Activated CD8-positive, alpha-beta T cell treated with anti-CD3 and anti-CD28 coated beads, Interleukin-2, amount 10 ng/mL, durations not matched to agents 7 days and 5 days (primary cell): ENCODE measurements around the gene LFNG. TPM values are rescaled to one million over a fixed set of nuclear protein-coding genes. Genes with fewer than 3 reads are reported as not detected.

Source experiments
- ATAC-seq: fragments of 150-1000 bp; cut with Tn5 transposase; one replicate; pipeline ENCODE4 v1.10.0; 2021; ENCODE audit warnings: moderate library complexity
- CTCF ChIA-PET: fragments of 350-600 bp; sonication (Branson Sonifier 250); formaldehyde crosslinking; loops from one replicate; lab custom pipeline; 2021; ENCODE audit warnings: antibody characterized with exemption; lab: Charles Lee
- POLR2A ChIA-PET: fragments of 350-600 bp; sonication (Branson Sonifier 250); formaldehyde crosslinking; loops from one replicate; lab custom pipeline; 2021; ENCODE audit warnings: antibody characterized with exemption; lab: Charles Lee
- DNase-seq: peaks from one replicate; pipeline ENCODE4 v3.0.0-alpha.2; 2020
- H3K27ac Mint-ChIP-seq: one replicate; pipeline ENCODE4 v1.8.0; 2021; ENCODE audit warnings: mild to moderate bottlenecking, mixed read lengths
- H3K27me3 Mint-ChIP-seq: one replicate; pipeline ENCODE4 v1.8.0; 2021; ENCODE audit warnings: low read depth, mixed read lengths
- H3K36me3 Mint-ChIP-seq: one replicate; pipeline ENCODE4 v1.8.0; 2021; ENCODE audit warnings: low read depth, mixed read lengths
- H3K4me1 Mint-ChIP-seq: one replicate; pipeline ENCODE4 v1.8.0; 2021; ENCODE audit warnings: low read depth, mixed read lengths
- H3K4me3 Mint-ChIP-seq: one replicate; pipeline ENCODE4 v1.8.0; 2021; ENCODE audit warnings: mild to moderate bottlenecking, mixed read lengths
- H3K9me3 Mint-ChIP-seq: one replicate; pipeline ENCODE4 v1.8.0; 2022; ENCODE audit warnings: mixed read lengths; ENCODE audit not compliant: insufficient read depth
- total RNA-seq, 2 experiments: library from RNA; stranded (reverse); gene quantifications; one replicate each; pipeline ENCODE4 v1.2.3, GENCODE V29; 2021

LFNG gene
- total RNA-seq, 2 experiments from 2014 or later: 134 to 136 TPM

GRCh38 chr7:2487586-2488271, 31.8 kb upstream of the LFNG start:
- ChIA-PET CTCF (interaction anchor here (0.9 to 1.4 kb wide), 3 partner anchors 10 to 19 kb away, joined by 3 to 4 read pairs (median 4); no protein-coding TSS in a partner anchor), POLR2A (no interaction called here)
- Mint-ChIP-seq H3K27me3 (peaks cover 18% of the 10 kb centered on the region), H3K4me1 (no peaks in the 10 kb centered on the region), H3K9me3 (no peaks in the 10 kb centered on the region), H3K27ac (no peak overlapping the region), H3K36me3 (no peaks in the 10 kb centered on the region), H3K4me3 (no peak overlapping the region)
- no peak for DNase-seq
- ATAC-seq: no peak

GRCh38 chr7:2488272-2488645, 31.3 kb upstream of the LFNG start:
- no peak for ATAC-seq
- Mint-ChIP-seq H3K27me3 (peaks cover 15% of the 10 kb centered on the region), H3K9me3 (no peaks in the 10 kb centered on the region), H3K4me1 (no peaks in the 10 kb centered on the region), H3K27ac (peak overlapping the region; percentile 39), H3K36me3 (no peaks in the 10 kb centered on the region), H3K4me3 (no peak overlapping the region)
- DNase-seq: no peak
- CTCF ChIA-PET: interaction anchor here (0.9 to 1.4 kb wide), 3 partner anchors 10 to 19 kb away, joined by 3 to 4 read pairs (median 4); no protein-coding TSS in a partner anchor
- POLR2A ChIA-PET: no interaction called here

GRCh38 chr7:2488681-2489080, 30.9 kb upstream of the LFNG start:
- Mint-ChIP-seq H3K4me1 (no peaks in the 10 kb centered on the region), H3K36me3 (no peaks in the 10 kb centered on the region), H3K27ac (peak overlapping the region; percentile 39), H3K4me3 (no peak overlapping the region), H3K27me3 (peaks cover 15% of the 10 kb centered on the region), H3K9me3 (no peaks in the 10 kb centered on the region)
- ChIA-PET POLR2A (no interaction called here), CTCF (interaction anchor here (0.9 to 1.4 kb wide), 3 partner anchors 11 to 20 kb away, joined by 3 to 4 read pairs (median 4); no protein-coding TSS in a partner anchor)
- ATAC-seq: no peak
- DNase-seq: no peak

- Mint-ChIP-seq H3K4me1 (no peaks in the 10 kb centered on the region), H3K27ac (no peak overlapping the region), H3K36me3 (no peaks in the 10 kb centered on the region), H3K4me3 (no peak overlapping the region), H3K9me3 (no peaks in the 10 kb centered on the region), H3K27me3 (peaks cover 13% of the 10 kb centered on the region)
- no peak for ATAC-seq
- DNase-seq: no peak
- CTCF ChIA-PET: no interaction called here
- POLR2A ChIA-PET: no interaction called here
Measured at GRCh38 chr7:2490181-2490651, 29.4 kb upstream of the LFNG start.

GRCh38 chr7:2492038-2492437, 27.5 kb upstream of the LFNG start:
- DNase-seq (no peak), ATAC-seq (no peak)
- H3K4me1 Mint-ChIP-seq: no peaks in the 10 kb centered on the region
- H3K36me3 Mint-ChIP-seq: no peaks in the 10 kb centered on the region
- no peak overlapping the region for H3K4me3 Mint-ChIP-seq
- CTCF ChIA-PET: no interaction called here
- H3K27me3 Mint-ChIP-seq: peaks cover 13% of the 10 kb centered on the region
- H3K27ac Mint-ChIP-seq: no peak overlapping the region
- no peaks in the 10 kb centered on the region for H3K9me3 Mint-ChIP-seq
- POLR2A ChIA-PET: interaction anchor here (1.3 kb wide), 1 partner anchor 19 kb away, joined by 4 read pairs; no protein-coding TSS in a partner anchor

- Mint-ChIP-seq H3K4me1 (no peaks in the 10 kb centered on the region), H3K27me3 (peaks cover 13% of the 10 kb centered on the region), H3K4me3 (no peak overlapping the region), H3K27ac (no peak overlapping the region), H3K36me3 (no peaks in the 10 kb centered on the region), H3K9me3 (no peaks in the 10 kb centered on the region)
- ChIA-PET CTCF (interaction anchor here (1.0 kb wide), 1 partner anchor 13 kb away, joined by 4 read pairs; no protein-coding TSS in a partner anchor), POLR2A (interaction anchor here (1.2 kb wide), 1 partner anchor 10 kb away, joined by 3 read pairs; no protein-coding TSS in a partner anchor)
- no peak for ATAC-seq
- DNase-seq: no peak
Measured at GRCh38 chr7:2493205-2494164, 26.1 kb upstream of the LFNG start.

- ChIA-PET POLR2A (no interaction called here), CTCF (no interaction called here)
- Mint-ChIP-seq H3K27me3 (peaks cover 11% of the 10 kb centered on the region), H3K4me3 (no peak overlapping the region), H3K9me3 (no peaks in the 10 kb centered on the region), H3K4me1 (no peaks in the 10 kb centered on the region), H3K36me3 (no peaks in the 10 kb centered on the region), H3K27ac (no peak overlapping the region)
- DNase-seq: no peak
- ATAC-seq: no peak
Measured at GRCh38 chr7:2494191-2495130, 25.1 kb upstream of the LFNG start.

- POLR2A ChIA-PET: no interaction called here
- Mint-ChIP-seq H3K36me3 (no peaks in the 10 kb centered on the region), H3K27ac (no peak overlapping the region), H3K9me3 (no peaks in the 10 kb centered on the region), H3K4me3 (no peak overlapping the region), H3K27me3 (peaks cover 13% of the 10 kb centered on the region), H3K4me1 (no peaks in the 10 kb centered on the region)
- no peak for DNase-seq
- ATAC-seq: no peak
- CTCF ChIA-PET: no interaction called here
Measured at GRCh38 chr7:2495418-2496299, 23.9 kb upstream of the LFNG start.

- Mint-ChIP-seq H3K36me3 (no peaks in the 10 kb centered on the region), H3K4me1 (no peaks in the 10 kb centered on the region), H3K27me3 (peaks cover 12% of the 10 kb centered on the region), H3K4me3 (no peak overlapping the region), H3K27ac (no peak overlapping the region), H3K9me3 (no peaks in the 10 kb centered on the region)
- DNase-seq (no peak), ATAC-seq (no peak)
- ChIA-PET CTCF (no interaction called here), POLR2A (no interaction called here)
Measured at GRCh38 chr7:2496375-2496774, 23.2 kb upstream of the LFNG start.

- Mint-ChIP-seq H3K36me3 (no peaks in the 10 kb centered on the region), H3K9me3 (no peaks in the 10 kb centered on the region), H3K4me1 (no peaks in the 10 kb centered on the region), H3K4me3 (no peak overlapping the region), H3K27ac (no peak overlapping the region), H3K27me3 (peaks cover 6% of the 10 kb centered on the region)
- DNase-seq (no peak), ATAC-seq (no peak)
- ChIA-PET POLR2A (no interaction called here), CTCF (no interaction called here)
Measured at GRCh38 chr7:2497065-2497464, 22.5 kb upstream of the LFNG start.
